IMR-90 (cell line): ENCODE data around the gene UTRN. TPM values are rescaled to one million over a fixed set of nuclear protein-coding genes. Genes with fewer than 3 reads are reported as not detected.

ENCODE experiments used
- ATAC-seq: fragments of 200-7000 bp; cut with Tn5 transposase; 2 replicates; pipeline ENCODE4 v1.9.1; 2020; ENCODE audit warnings: low read depth, mild to moderate bottlenecking, moderate library complexity
- BruUV-seq: library from RNA; stranded (reverse); fragments of 400-500 nt; replicated peaks from 2 replicates; lab custom pipeline; 2021; lab: Mats Ljungman, UMichigan
- CTCF ChIA-PET: fragments of 300-600 bp; formaldehyde crosslinking; extraction: SDS; loops from one replicate; lab custom pipeline; 2021; ENCODE audit warnings: antibody characterized with exemption; lab: Yijun Ruan, JAX
- POLR2A ChIA-PET: fragments of 300-600 bp; sonication (Branson Sonifier 250); formaldehyde crosslinking; loops from one replicate; lab custom pipeline; 2022; ENCODE audit warnings: antibody characterized with exemption; ENCODE audit not compliant: unreplicated experiment; lab: Charles Lee
- DNase-seq: peaks from one replicate; pipeline ENCODE4 v3.0.0; 2013
- H2AFZ ChIP-seq: replicated peaks from 2 replicates; pipeline ENCODE3; 2013; ENCODE audit warnings: low read length, mild to moderate bottlenecking; ENCODE audit not compliant: poor library complexity
- H2AK5ac ChIP-seq: 2 replicates; pipeline ENCODE4 v1.6.1; 2013; ENCODE audit warnings: low read depth, low read length, inconsistent platforms
- H2AK9ac ChIP-seq: replicated peaks from 2 replicates; pipeline ENCODE3; 2013; ENCODE audit warnings: mild to moderate bottlenecking, low read depth, low read length, moderate library complexity; ENCODE audit not compliant: poor library complexity
- H2BK120ac ChIP-seq: 2 replicates; pipeline ENCODE4 v1.6.1; 2013; ENCODE audit warnings: low read depth, low read length, inconsistent platforms
- H2BK15ac ChIP-seq: 3 replicates; pipeline ENCODE4 v1.6.1; 2013; ENCODE audit warnings: low read depth, low read length, inconsistent platforms
- H2BK20ac ChIP-seq: 2 replicates; pipeline ENCODE4 v1.6.1; 2013; ENCODE audit warnings: low read depth, mild to moderate bottlenecking, inconsistent platforms, low read length, moderate library complexity
- H2BK5ac ChIP-seq: 2 replicates; pipeline ENCODE4 v1.6.1; 2013; ENCODE audit warnings: mild to moderate bottlenecking, low read depth, low read length, inconsistent platforms; ENCODE audit not compliant: poor library complexity, severe bottlenecking
- H3K14ac ChIP-seq: replicated peaks from 2 replicates; pipeline ENCODE4 v1.6.1; 2013; ENCODE audit warnings: low read depth, low read length, inconsistent platforms
- H3K18ac ChIP-seq: 2 replicates; pipeline ENCODE4 v1.6.1; 2013; ENCODE audit warnings: low read depth, low read length, control low read depth
- H3K23ac ChIP-seq: 2 replicates; pipeline ENCODE4 v1.6.1; 2013; ENCODE audit warnings: low read depth, low read length, inconsistent platforms
- H3K27ac ChIP-seq: 2 replicates; pipeline ENCODE4 v1.5.1; 2013; ENCODE audit warnings: mild to moderate bottlenecking, control low read depth, low read length; ENCODE audit not compliant: insufficient read depth
- H3K27me3 ChIP-seq: 2 replicates; pipeline ENCODE4 v1.6.1; 2013; ENCODE audit warnings: low read length; ENCODE audit not compliant: control insufficient read depth, insufficient read depth
- H3K36me3 ChIP-seq: 2 replicates; pipeline ENCODE4 v1.6.1; 2013; ENCODE audit warnings: low read length, mixed read lengths; ENCODE audit not compliant: control insufficient read depth, insufficient read depth
- H3K4ac ChIP-seq: 2 replicates; pipeline ENCODE4 v1.6.1; 2013; ENCODE audit warnings: low read depth, low read length, inconsistent platforms
- H3K4me1 ChIP-seq: 2 replicates; pipeline ENCODE4 v1.6.1; 2013; ENCODE audit warnings: low read length, mixed read lengths; ENCODE audit not compliant: control insufficient read depth, insufficient read depth
- H3K4me2 ChIP-seq: 2 replicates; pipeline ENCODE4 v1.6.1; 2013; ENCODE audit warnings: low read depth, mild to moderate bottlenecking, control low read depth, low read length, moderate library complexity
- H3K4me3 ChIP-seq: 2 replicates; pipeline ENCODE4 v1.5.1; 2013; ENCODE audit warnings: low read depth, mild to moderate bottlenecking, control low read depth, low read length, moderate library complexity; ENCODE audit not compliant: insufficient read depth
- H3K56ac ChIP-seq: 2 replicates; pipeline ENCODE4 v1.6.1; 2013; ENCODE audit warnings: low read length, inconsistent platforms; ENCODE audit not compliant: insufficient read depth; ENCODE audit errors: extremely low read depth
- H3K79me1 ChIP-seq, 2 experiments: 2 replicates each; pipeline ENCODE4 v1.6.1; 2013; ENCODE audit warnings: low read length in 2 of 2, inconsistent platforms in 1 of 2, low read depth in 1 of 2
- H3K9ac ChIP-seq: 2 replicates; pipeline ENCODE4 v1.6.1; 2013; ENCODE audit warnings: low read depth, low read length, control low read depth
- H3K9me1 ChIP-seq: 2 replicates; pipeline ENCODE4 v1.6.1; 2013; ENCODE audit warnings: low read length, inconsistent platforms; ENCODE audit not compliant: insufficient read depth
- H3K9me3 ChIP-seq: 2 replicates; pipeline ENCODE4 v1.6.1; 2013; ENCODE audit warnings: low read length; ENCODE audit not compliant: control insufficient read depth, insufficient read depth
- H4K20me1 ChIP-seq: 2 replicates; pipeline ENCODE4 v1.6.1; 2013; ENCODE audit warnings: low read length, inconsistent platforms; ENCODE audit not compliant: insufficient read depth
- H4K5ac ChIP-seq: 2 replicates; pipeline ENCODE4 v1.6.1; 2013; ENCODE audit warnings: mild to moderate bottlenecking, low read depth, low read length, control low read depth
- H4K8ac ChIP-seq, 2 experiments: 2 replicates each; pipeline ENCODE4 v1.6.1; 2013; ENCODE audit warnings: low read depth in 2 of 2, low read length in 2 of 2, control low read depth in 1 of 2, inconsistent platforms in 1 of 2
- H4K91ac ChIP-seq: 2 replicates; pipeline ENCODE4 v1.6.1; 2013; ENCODE audit warnings: low read depth, low read length, inconsistent platforms; ENCODE audit not compliant: insufficient read depth
- BHLHE40 ChIP-seq: fragments of 150-350 bp; IDR thresholded peaks from 2 replicates; pipeline ENCODE4 v1.6.1; 2016; ENCODE audit warnings: mild to moderate bottlenecking, low read depth, low read length
- CEBPB ChIP-seq: IDR thresholded peaks from 2 replicates; pipeline ENCODE4 v1.6.1; 2012; ENCODE audit warnings: low read depth, low read length, improper control_type of control experiment
- CHD1 ChIP-seq: IDR thresholded peaks from 2 replicates; pipeline ENCODE4 v1.6.1; 2012; ENCODE audit warnings: low read depth, low read length, improper control_type of control experiment
- ELK1 ChIP-seq: fragments of 150-350 bp; IDR thresholded peaks from 2 replicates; pipeline ENCODE4 v1.6.1; 2016; ENCODE audit warnings: low read depth, mild to moderate bottlenecking, low read length, moderate library complexity, borderline replicate concordance
- FOS ChIP-seq: fragments of 150-350 bp; IDR thresholded peaks from 2 replicates; pipeline ENCODE4 v1.6.1; 2016; ENCODE audit warnings: low read depth, low read length
- MAZ ChIP-seq: IDR thresholded peaks from 2 replicates; pipeline ENCODE4 v1.6.1; 2012; ENCODE audit warnings: low read depth, mild to moderate bottlenecking, low read length, improper control_type of control experiment, moderate library complexity, borderline replicate concordance
- MXI1 ChIP-seq: IDR thresholded peaks from 2 replicates; pipeline ENCODE4 v1.6.1; 2012; ENCODE audit warnings: low read depth, mild to moderate bottlenecking, low read length, moderate library complexity, borderline replicate concordance
- NFE2L2 ChIP-seq: fragments of 150-350 bp; IDR thresholded peaks from 2 replicates; pipeline ENCODE4 v1.6.1; 2016; ENCODE audit warnings: low read depth, mild to moderate bottlenecking, low read length
- POLR2A ChIP-seq: IDR thresholded peaks from 2 replicates; pipeline ENCODE4 v1.6.1; 2012; ENCODE audit warnings: mild to moderate bottlenecking, low read depth, low read length
- RAD21 ChIP-seq: IDR thresholded peaks from 2 replicates; pipeline ENCODE4 v1.6.1; 2012; ENCODE audit warnings: low read length, improper control_type of control experiment
- RCOR1 ChIP-seq: IDR thresholded peaks from 2 replicates; pipeline ENCODE4 v1.6.1; 2012; ENCODE audit warnings: mild to moderate bottlenecking, low read length, improper control_type of control experiment; ENCODE audit not compliant: insufficient replicate concordance
- USF2 ChIP-seq: fragments of 150-350 bp; IDR thresholded peaks from 2 replicates; pipeline ENCODE4 v1.6.1; 2017; ENCODE audit warnings: mild to moderate bottlenecking, antibody characterized with exemption, low read length, low read depth
- WGBS, 2 experiments: methylation state at CpG; one replicate each; pipeline versions ENCODE4 v1.1.5 to v1.1.7; 2013; ENCODE audit warnings: missing lambda C conversion rate in 2 of 2; ENCODE audit not compliant: insufficient read length in 1 of 2; ENCODE audit errors: extremely low coverage in 2 of 2; 5-methylcytosine and 5-hydroxymethylcytosine counted together
- dilution Hi-C: fragments of 300-500 bp; cut with HindIII; formaldehyde crosslinking; loops from one replicate; pipeline ENCODE4 v1.14.3; 2018; ENCODE audit warnings: low sequenced_read_pairs; ENCODE audit not compliant: unreplicated experiment
- in situ Hi-C: fragments of 300-500 bp; cut with MboI; formaldehyde crosslinking; loops from 3 replicates; pipeline ENCODE4 v1.14.3; 2019; ENCODE audit warnings: low sequenced_read_pairs, inconsistent platforms, mixed read lengths
- intact Hi-C: fragments of 100-400 bp; cut with micrococcal nuclease; formaldehyde crosslinking; loops from 2 replicates; pipeline ENCODE4 v1.10.0; 2022
- polyA plus RNA-seq, 3 experiments: library from polyadenylated mRNA; depleted of rRNA; stranded (reverse); fragments of >200 nt; gene quantifications; 2 replicates each; pipeline ENCODE4 v1.2.3, GENCODE V29; 2012; ENCODE audit warnings: low replicate concordance in 1 of 3
- total RNA-seq: library from RNA; depleted of rRNA; stranded (reverse); fragments of >200 nt; gene quantifications from 2 replicates; pipeline ENCODE4 v1.2.3, GENCODE V29; 2012

Gene UTRN
- total and polyA plus RNA-seq, 2 of the 4 experiments (the other 2 are of a cell fraction): 17.3 to 83.5 TPM

- Histone ChIP-seq H3K23ac (no peak overlapping the region; the same call in 1 of the 2 replicates), H3K14ac (no peak overlapping the region), H2AFZ (no peak overlapping the region), H3K27ac (no peak overlapping the region), H3K9me3 (no peaks in the 10 kb centered on the region), H4K91ac (no peak overlapping the region), H2BK20ac (no peak overlapping the region), H2AK5ac (0 out of 2 replicates have a peak overlapping the region, but pooled peaks have one; percentile 4), H3K4ac (no peak overlapping the region), H4K5ac (no peak overlapping the region), H2BK120ac (no peak overlapping the region), H3K18ac (no peak overlapping the region), H4K8ac (peak overlapping the region in 1 of 2 experiments; percentile 17; a peak in 1 of 4 replicates), H3K9ac (no peak overlapping the region), H3K36me3 (peaks cover 3% of the 10 kb centered on the region; the same call in 1 of the 2 replicates), H2AK9ac (no peak overlapping the region), H2BK15ac (no peak overlapping the region), H3K9me1 (peaks cover 10% of the 10 kb centered on the region; the same call in 1 of the 2 replicates), H3K4me2 (no peak overlapping the region), H3K4me1 (peaks cover 3% of the 10 kb centered on the region), H3K56ac (no peak overlapping the region), H4K20me1 (no peaks in the 10 kb centered on the region; the same call in 1 of the 2 replicates), H3K27me3 (no peaks in the 10 kb centered on the region), H2BK5ac (no peak overlapping the region), H3K79me1 (peaks cover 30 to 65% of the 10 kb centered on the region in 2 experiments), H3K4me3 (no peak overlapping the region)
- peak; percentile 75 for DNase-seq
- TF ChIP-seq CEBPB (no peak), CHD1 (no peak), USF2 (no peak), RCOR1 (no peak), MXI1 (no peak), MAZ (no peak), RAD21 (no peak), POLR2A (no peak), ELK1 (no peak), NFE2L2 (no peak), FOS (no peak), BHLHE40 (no peak)
- ChIA-PET POLR2A (no interaction called here), CTCF (no interaction called here)
- dilution Hi-C loops (no loop called here), intact Hi-C loops (no loop called here), in situ Hi-C loops (no loop called here)
- no TSS peak for BruUV-seq
- no CpG with 5 or more reads among the region's 5 CpGs for WGBS, 2 experiments
- peak; percentile 61 for ATAC-seq
These were observed 28.9 kb downstream of the UTRN start for GRCh38 chr6:144314003-144314485.
